ENCODE data around the gene PBX4. TPM values are rescaled to one million over a fixed set of nuclear protein-coding genes. Genes with fewer than 3 reads are reported as not detected.

PBX4 gene
- total and polyA plus RNA-seq, 2 donors (not counting 1 experiment from before 2014, with no cell fraction given), result 11.7 TPM

DNA sequence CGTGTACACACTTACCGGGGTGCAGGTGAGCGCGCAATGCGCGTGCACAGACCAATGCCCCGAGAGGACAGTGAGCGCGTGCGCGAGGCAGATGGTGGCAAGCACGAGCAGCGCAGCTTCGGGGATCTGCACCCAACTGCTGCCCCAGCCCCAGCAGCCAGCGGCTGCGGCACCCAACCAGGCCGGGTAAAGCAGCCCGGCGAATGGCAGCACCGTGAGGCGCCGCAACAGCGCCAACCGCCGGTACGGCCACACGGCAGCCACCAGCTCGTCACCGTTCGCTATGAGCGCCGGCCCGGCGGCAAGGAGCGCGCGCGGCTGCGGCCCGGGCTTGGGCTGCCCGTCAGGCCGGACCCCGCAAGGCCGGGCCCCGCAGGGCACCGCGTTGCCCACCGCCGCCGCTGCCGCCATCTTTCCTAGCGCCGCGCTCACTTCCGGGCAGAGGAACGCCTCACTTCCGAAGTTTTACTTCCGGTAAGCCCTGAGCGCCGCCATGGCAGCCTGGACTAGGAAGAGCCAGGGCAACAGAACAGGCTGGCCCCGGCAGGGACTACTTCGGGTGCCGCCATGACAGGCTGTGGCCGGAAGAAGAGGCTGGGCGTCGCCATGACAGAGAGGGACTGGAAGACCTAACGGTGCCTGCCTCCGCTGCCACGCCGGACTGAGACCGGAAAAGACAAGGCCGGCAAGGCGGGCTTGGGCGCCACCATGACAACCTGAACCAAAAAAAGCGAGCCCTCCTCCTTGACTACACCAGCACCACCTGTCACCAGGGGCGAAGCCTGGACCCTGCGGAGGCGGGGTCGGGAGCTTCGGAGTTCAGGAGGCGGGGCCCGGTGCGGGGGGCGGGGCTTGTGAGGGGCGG lies 45.0 kb upstream of the PBX4 start, which contains the start of gene ATP13A1:
Gene ATP13A1 (minus strand): TSS at position 421 of the 865 bp plus-strand sequence. CDS start 10 bp downstream, at position 411.
- peak within 1 kb of the TSS; percentile 77 to 97 for H3K27ac ChIP-seq (ENCODE audit: low read length in 2 of 2)
- TF ChIP-seq EZH2 (IDR thresholded peaks at IDR 0.05; ENCODE audit: borderline replicate concordance, insufficient read depth, low read depth, low read length, poor library complexity, severe bottlenecking), result no peak
- TF ChIP-seq, protein P1, sequence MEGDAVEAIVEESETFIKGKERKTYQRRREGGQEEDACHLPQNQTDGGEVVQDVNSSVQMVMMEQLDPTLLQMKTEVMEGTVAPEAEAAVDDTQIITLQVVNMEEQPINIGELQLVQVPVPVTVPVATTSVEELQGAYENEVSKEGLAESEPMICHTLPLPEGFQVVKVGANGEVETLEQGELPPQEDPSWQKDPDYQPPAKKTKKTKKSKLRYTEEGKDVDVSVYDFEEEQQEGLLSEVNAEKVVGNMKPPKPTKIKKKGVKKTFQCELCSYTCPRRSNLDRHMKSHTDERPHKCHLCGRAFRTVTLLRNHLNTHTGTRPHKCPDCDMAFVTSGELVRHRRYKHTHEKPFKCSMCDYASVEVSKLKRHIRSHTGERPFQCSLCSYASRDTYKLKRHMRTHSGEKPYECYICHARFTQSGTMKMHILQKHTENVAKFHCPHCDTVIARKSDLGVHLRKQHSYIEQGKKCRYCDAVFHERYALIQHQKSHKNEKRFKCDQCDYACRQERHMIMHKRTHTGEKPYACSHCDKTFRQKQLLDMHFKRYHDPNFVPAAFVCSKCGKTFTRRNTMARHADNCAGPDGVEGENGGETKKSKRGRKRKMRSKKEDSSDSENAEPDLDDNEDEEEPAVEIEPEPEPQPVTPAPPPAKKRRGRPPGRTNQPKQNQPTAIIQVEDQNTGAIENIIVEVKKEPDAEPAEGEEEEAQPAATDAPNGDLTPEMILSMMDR (IDR thresholded peaks at IDR 0.05), result peak; percentile 22
- intact Hi-C loops (cut with micrococcal nuclease), result loop anchor here (1.0 to 2.0 kb wide), 7 partner anchors 20 to 258 kb away; partner anchors contain the start of genes GATAD2A, GMIP, NDUFA13 and PBX4
- DNase-seq (peak; percentile 99), ATAC-seq (ENCODE audit: low read depth) (peak; percentile 79)
- H3K9ac ChIP-seq (ENCODE audit: low read length), result peak within 1 kb of the TSS; percentile 74
- H3K4me3 ChIP-seq (ENCODE audit: control extremely low read depth in 1 of 5, extremely low read depth in 1 of 5, insufficient read depth in 1 of 5, low read depth in 2 of 5, low read length in 4 of 5), result peak within 1 kb of the TSS; percentile 75 to 88 (median 77)
- H3K4me1 ChIP-seq (ENCODE audit: control insufficient read depth in 2 of 2, insufficient read depth in 2 of 2, low read length in 2 of 2), result peaks cover 39 to 60% of the 10 kb centered on the region in 2 donors
- Mint-ChIP-seq H3K4me1 (peaks cover 40% of the 10 kb centered on the region), H3K27ac (peak within 1 kb of the TSS; percentile 98), H3K9me3 (ENCODE audit: insufficient read depth) (no peaks in the 10 kb centered on the region), H3K4me3 (peak within 1 kb of the TSS; percentile 93), H3K27me3 (no peaks in the 10 kb centered on the region)
- peaks cover 0 to 10% (median 0%) of the 10 kb centered on the region in 3 donors for H3K9me3 ChIP-seq (ENCODE audit: control extremely low read depth in 1 of 3, control insufficient read depth in 2 of 3, insufficient read depth in 1 of 3, low read length in 2 of 3)
- peaks cover 44% of the 10 kb centered on the region for H3K79me2 ChIP-seq (ENCODE audit: control insufficient read depth, insufficient read depth, low read length)
- H2AFZ ChIP-seq (ENCODE audit: insufficient read depth, low read depth, low read length, poor library complexity, severe bottlenecking), result peak within 1 kb of the TSS; percentile 73
- ChIA-PET POLR2A (interaction anchor here (0.5 to 2.9 kb wide), 16 partner anchors 14 to 503 kb away, joined by 3 to 22 read pairs (median 4); partner anchors contain the start of genes GMIP, LPAR2, ZNF14 and ZNF253), CTCF (interaction anchor here (0.7 to 3.2 kb wide), 8 partner anchors 10 to 296 kb away, joined by 3 to 12 read pairs (median 4); partner anchors contain the start of gene GMIP)
- peaks cover 0 to 19% of the 10 kb centered on the region in 2 experiments for H3K36me3 ChIP-seq (replicated peaks in 1 of 2; ENCODE audit: control extremely low read depth in 1 of 2, control insufficient read depth in 1 of 2, extremely low read depth in 1 of 2, insufficient read depth in 2 of 2, low read length in 1 of 2)
- H4K20me1 ChIP-seq (ENCODE audit: control insufficient read depth, insufficient read depth, low read length, poor library complexity, severe bottlenecking), result no peaks in the 10 kb centered on the region
- under 1% methylated on average over 80 of the region's 85 CpGs for WGBS (ENCODE audit: insufficient coverage)
- no peaks in the 10 kb centered on the region for H3K27me3 ChIP-seq (replicated peaks in 1 of 4; ENCODE audit: control extremely low read depth in 1 of 4, control insufficient read depth in 3 of 4, insufficient read depth in 4 of 4, low read length in 3 of 4)
- peak within 1 kb of the TSS; percentile 86 for H3K4me2 ChIP-seq (replicated peaks; ENCODE audit: low read depth, low read length, poor library complexity, severe bottlenecking)
